Hypothalamus (tissue), 51 donors: ENCODE data around the gene CHDH.

Experiments
- DNase-seq, 51 donors: peaks; one replicate each; lab custom pipeline; 2025; lab: John Stamatoyannopoulos, UW

The CHDH gene

GRCh38 chr3:53768478-53769459 lies 77.5 kb downstream of the CHDH start:
- DNase-seq, result no peak

DNA sequence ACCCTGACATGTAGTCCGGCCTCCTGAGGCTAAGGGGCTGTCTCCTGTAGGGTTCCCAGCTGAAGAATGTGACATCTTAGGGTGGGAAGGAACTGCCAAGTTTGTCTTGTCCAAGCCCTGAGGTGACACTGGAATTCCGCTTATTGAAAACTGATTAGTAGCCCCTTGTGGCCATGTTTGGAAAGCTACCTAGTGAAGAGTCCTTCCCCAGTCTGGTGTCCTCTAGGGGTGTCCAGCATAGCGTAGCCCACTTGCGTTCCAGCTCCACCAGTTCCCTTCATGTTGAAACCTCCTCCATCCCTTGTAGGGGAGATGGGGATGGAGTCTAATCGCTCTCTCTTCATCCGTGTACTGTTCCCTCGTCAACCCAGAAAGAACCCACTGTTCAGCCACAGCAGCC lies 79.5 kb downstream of the CHDH start:
- no peak for DNase-seq

DNA sequence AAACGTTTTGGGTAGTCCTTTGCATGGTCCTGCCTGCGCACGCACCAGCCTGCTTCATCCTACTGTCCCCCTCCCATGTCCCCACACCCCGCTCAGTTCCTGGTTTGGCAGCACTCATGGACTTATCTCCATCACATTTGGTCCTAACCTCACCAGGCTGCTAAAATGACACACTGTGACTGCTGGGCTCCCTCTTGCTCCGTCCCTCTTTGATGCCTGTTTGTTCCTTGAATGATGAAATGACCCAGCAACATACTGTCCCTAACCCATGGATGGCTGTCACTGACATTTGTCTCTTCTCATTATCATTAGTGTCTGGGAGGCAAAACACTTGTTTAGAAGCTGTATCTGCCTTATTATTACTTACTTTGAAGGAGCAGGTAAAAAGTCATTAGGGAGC lies 80.5 kb downstream of the CHDH start:
- no peak for DNase-seq

DNA sequence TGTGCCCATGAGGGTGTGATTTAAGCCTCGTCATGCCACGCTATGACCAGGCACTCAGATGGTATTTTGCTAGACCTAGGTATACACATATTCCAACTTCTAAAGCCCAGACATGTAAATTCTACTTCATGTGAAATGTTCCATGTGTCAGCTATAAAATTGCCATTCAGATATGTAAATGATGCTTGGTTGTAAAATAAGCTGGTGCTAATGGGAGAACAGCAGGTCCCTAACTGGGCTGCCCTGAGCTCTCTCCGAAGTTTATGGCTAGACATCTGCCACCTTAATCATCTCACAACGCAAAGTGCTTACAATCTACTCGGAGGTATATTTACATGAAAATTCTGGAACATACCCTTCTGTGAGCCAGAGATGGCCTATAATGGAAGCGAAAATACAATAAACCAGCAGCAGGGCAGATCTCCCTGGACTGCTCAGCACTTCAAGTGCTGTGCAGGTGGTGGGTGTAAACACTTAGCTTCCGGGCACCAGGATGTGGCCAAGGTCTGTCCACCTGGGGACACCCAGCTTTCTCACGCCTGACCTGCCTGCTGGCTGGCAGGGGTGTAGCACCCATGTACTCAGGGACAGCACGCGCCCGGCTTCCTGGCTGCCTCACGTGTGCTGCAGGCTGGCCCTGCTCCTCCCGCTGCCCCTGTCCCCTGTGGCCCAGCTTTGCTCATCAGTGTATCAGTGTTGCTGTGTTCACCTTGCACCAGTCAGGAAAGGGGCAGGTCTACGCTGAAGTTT lies 82.0 kb downstream of the CHDH start:
- DNase-seq, result no peak

DNA sequence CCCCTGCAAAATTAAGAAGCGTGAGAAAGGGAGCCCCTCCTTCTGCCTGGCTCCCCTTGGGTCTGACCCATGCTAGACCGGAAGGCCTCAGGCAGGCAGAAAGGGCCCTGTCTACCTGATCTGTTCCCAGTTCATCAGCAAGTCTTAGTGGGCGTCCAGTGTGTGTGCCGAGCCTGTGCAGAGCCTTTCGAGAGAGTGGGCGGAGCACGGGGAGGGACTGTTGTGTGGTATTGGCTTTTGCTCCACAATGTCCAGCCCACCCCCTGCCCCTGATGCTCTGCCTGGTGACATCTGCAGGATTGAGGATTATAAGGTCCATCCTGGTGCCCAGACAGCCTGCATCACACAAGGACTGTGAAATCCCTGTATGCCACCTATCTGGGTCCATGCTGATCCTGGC lies 82.9 kb downstream of the CHDH start:
- DNase-seq, result no peak
